ENCODE results near the gene KRTAP5-8. TPM values are rescaled to one million over a fixed set of nuclear protein-coding genes. Genes with fewer than 3 reads are reported as not detected.
A peak's percentile ranks its signal among the peaks of the same experiment; 100 is the strongest.

Gene KRTAP5-8
- total RNA-seq, 1 experiment from 2014 or later = not detected

DNA sequence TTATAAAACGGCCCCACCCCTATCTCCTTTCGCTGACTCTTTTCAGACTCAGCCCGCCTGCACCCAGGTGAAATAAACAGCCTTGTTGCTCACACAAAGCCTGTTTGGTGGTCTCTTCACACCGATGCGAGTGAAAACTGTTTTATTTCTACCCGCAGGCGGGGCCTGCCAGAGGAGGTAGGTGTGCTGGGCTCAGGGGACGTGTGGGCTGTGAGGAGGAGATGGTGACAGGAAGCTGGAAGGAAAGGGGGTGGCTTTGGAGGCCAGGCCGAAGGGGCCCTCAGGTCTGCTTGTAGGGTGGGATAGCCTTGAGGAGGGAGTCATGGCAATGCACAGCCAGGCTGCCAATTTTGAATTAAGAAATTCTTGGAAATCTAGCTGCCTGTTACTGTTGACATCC, 32.0 kb upstream of the KRTAP5-8 start:
- TF ChIP-seq, protein P1, sequence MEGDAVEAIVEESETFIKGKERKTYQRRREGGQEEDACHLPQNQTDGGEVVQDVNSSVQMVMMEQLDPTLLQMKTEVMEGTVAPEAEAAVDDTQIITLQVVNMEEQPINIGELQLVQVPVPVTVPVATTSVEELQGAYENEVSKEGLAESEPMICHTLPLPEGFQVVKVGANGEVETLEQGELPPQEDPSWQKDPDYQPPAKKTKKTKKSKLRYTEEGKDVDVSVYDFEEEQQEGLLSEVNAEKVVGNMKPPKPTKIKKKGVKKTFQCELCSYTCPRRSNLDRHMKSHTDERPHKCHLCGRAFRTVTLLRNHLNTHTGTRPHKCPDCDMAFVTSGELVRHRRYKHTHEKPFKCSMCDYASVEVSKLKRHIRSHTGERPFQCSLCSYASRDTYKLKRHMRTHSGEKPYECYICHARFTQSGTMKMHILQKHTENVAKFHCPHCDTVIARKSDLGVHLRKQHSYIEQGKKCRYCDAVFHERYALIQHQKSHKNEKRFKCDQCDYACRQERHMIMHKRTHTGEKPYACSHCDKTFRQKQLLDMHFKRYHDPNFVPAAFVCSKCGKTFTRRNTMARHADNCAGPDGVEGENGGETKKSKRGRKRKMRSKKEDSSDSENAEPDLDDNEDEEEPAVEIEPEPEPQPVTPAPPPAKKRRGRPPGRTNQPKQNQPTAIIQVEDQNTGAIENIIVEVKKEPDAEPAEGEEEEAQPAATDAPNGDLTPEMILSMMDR (conservative IDR thresholded peaks at IDR 0.05) = no peak
- no peak for TF ChIP-seq EZH2 (IDR thresholded peaks at IDR 0.05; ENCODE audit: low read depth)
- Histone ChIP-seq H4K20me1 (ENCODE audit: insufficient read depth) (no peaks in the 10 kb centered on the region), H3K9me2 (ENCODE audit: insufficient read depth) (no peaks in the 10 kb centered on the region), H3K9me3 (ENCODE audit: insufficient read depth, low read depth) (peaks cover 7% of the 10 kb centered on the region; the same call in 1 of the 2 replicates), H3K27me3 (ENCODE audit: insufficient read depth, low read depth) (no peaks in the 10 kb centered on the region), H2AFZ (no peak overlapping the region), H3K4me1 (replicated peaks; ENCODE audit: insufficient read depth) (peaks cover 21% of the 10 kb centered on the region), H3F3A (ENCODE audit: insufficient read depth, low read depth) (no peaks in the 10 kb centered on the region; the same call in 1 of the 2 replicates), H3K4me2 (no peak overlapping the region), H3K79me2 (ENCODE audit: low read depth) (no peaks in the 10 kb centered on the region), H3K4me3 (no peak overlapping the region), H3K27ac (no peak overlapping the region), H3K36me3 (ENCODE audit: low read depth) (0 out of 2 replicates have a peak, but pooled peaks cover 7% of the 10 kb centered on the region)
- no TSS peak for BruUV-seq (replicated peaks)
- peak in 1 of 2 experiments; percentile 2 for DNase-seq
- ChIA-PET POLR2A (ENCODE audit: unreplicated experiment) (interaction anchor here (0.6 kb wide), 1 partner anchor 7 kb away, joined by 4 read pairs; no protein-coding TSS in a partner anchor), CTCF (no interaction called here)
- intact Hi-C loops (cut with micrococcal nuclease; ENCODE audit: unreplicated experiment) = no loop called here

DNA sequence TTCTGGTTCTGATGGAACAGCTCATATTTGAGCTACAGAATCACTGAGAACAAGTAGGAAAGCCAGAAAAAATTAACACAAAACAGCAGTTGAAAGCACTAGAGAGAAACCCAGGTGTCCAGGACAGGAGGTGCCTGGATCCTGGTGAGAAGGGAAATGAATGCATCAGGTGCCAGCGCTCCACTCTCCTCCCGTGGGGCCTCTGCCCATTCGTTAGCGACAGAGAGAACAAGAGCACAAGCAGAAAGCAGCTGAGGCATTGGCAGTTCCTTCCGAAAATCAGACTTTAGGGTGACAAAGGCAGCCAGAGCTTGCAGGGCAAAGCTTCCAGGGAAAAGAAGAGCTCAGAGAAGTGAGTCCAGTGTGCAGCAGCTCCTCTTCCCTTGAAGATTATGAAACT, 30.7 kb upstream of the KRTAP5-8 start:
- Histone ChIP-seq H3K79me2 (ENCODE audit: low read depth) (no peaks in the 10 kb centered on the region), H3K4me2 (no peak overlapping the region), H4K20me1 (ENCODE audit: insufficient read depth) (no peaks in the 10 kb centered on the region), H3K9me3 (ENCODE audit: insufficient read depth, low read depth) (peaks cover 7% of the 10 kb centered on the region; the same call in 1 of the 2 replicates), H2AFZ (no peak overlapping the region), H3K27me3 (ENCODE audit: insufficient read depth, low read depth) (no peaks in the 10 kb centered on the region), H3K27ac (no peak overlapping the region), H3K4me1 (replicated peaks; ENCODE audit: insufficient read depth) (peaks cover 14% of the 10 kb centered on the region), H3K4me3 (no peak overlapping the region), H3K9me2 (ENCODE audit: insufficient read depth) (no peaks in the 10 kb centered on the region), H3F3A (ENCODE audit: insufficient read depth, low read depth) (no peaks in the 10 kb centered on the region), H3K36me3 (ENCODE audit: low read depth) (no peaks in the 10 kb centered on the region)
- intact Hi-C loops (cut with micrococcal nuclease; ENCODE audit: unreplicated experiment) = no loop called here
- CTCF ChIA-PET = no interaction called here
- POLR2A ChIA-PET (ENCODE audit: unreplicated experiment) = interaction anchor here (0.7 kb wide), 1 partner anchor 734 kb away, joined by 4 read pairs; no protein-coding TSS in a partner anchor
- TF ChIP-seq, protein P1 (conservative IDR thresholded peaks at IDR 0.05) = no peak
- TF ChIP-seq EZH2 (IDR thresholded peaks at IDR 0.05; ENCODE audit: low read depth) = no peak
- no peak for DNase-seq
- BruUV-seq (replicated peaks) = no TSS peak

DNA sequence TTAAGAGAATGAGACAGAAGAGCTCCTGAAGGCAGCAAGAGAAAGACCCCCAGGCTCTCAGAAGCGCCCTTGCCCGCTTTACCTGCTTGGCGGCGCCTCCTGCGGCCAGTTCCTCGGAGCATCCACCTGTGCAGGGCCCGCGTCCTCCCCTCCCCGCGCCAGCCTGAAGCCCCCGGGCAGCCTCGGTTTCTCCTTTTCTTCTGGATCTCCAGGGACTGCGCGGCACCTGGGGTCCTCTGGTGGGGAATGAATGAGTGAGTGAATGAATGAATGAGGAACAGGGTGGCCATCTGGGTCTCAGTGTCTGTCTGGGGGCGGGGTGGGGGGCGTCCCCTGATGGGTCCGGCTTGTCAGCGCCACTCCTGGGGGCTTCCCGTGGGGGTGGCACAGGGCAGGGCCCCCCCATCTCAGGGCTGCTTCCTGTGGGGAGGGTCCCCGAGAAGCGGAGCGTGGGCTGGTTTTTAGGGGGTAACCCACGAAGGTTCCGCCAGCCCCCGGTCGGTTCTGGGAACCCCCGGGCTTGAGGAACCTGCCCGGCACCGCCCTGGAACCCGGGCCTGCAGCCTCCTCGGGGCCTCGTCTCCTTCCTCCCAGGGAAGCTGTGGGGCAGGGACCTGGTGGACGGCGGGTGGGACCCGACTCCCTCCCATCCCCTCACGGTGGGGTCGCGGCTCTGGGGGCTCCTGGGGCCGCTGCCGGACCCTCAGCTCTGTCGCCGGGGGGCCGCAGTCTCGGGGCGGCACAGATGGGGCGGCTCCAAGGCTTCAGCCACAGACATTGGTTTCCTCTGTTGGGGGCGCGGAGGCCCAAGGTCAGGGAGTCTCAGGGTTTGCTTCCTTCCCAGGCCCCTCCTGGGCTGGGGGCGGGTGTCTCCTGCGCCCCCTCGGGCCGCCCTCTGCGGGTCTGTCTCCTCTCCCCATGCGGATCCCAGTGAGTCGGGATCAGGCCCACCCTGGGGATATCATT, 19.0 kb upstream of the KRTAP5-8 start:
- Histone ChIP-seq H3K4me3 (no peak overlapping the region), H3K27me3 (ENCODE audit: insufficient read depth, low read depth) (no peaks in the 10 kb centered on the region), H3K4me2 (no peak overlapping the region), H3F3A (ENCODE audit: insufficient read depth, low read depth) (no peaks in the 10 kb centered on the region), H3K9me2 (ENCODE audit: insufficient read depth) (no peaks in the 10 kb centered on the region), H2AFZ (no peak overlapping the region), H4K20me1 (ENCODE audit: insufficient read depth) (no peaks in the 10 kb centered on the region), H3K36me3 (ENCODE audit: low read depth) (no peaks in the 10 kb centered on the region), H3K27ac (no peak overlapping the region), H3K4me1 (replicated peaks; ENCODE audit: insufficient read depth) (no peaks in the 10 kb centered on the region), H3K79me2 (ENCODE audit: low read depth) (no peaks in the 10 kb centered on the region), H3K9me3 (ENCODE audit: insufficient read depth, low read depth) (peaks cover 4% of the 10 kb centered on the region; the same call in 1 of the 2 replicates)
- POLR2A ChIA-PET (ENCODE audit: unreplicated experiment) = no interaction called here
- no peak for TF ChIP-seq EZH2 (IDR thresholded peaks at IDR 0.05; ENCODE audit: low read depth)
- TF ChIP-seq, protein P1 (conservative IDR thresholded peaks at IDR 0.05) = no peak
- no peak for DNase-seq
- BruUV-seq (replicated peaks) = no TSS peak
- CTCF ChIA-PET = no interaction called here
- intact Hi-C loops (cut with micrococcal nuclease; ENCODE audit: unreplicated experiment) = no loop called here

All from PC-9 (cell line).